Sigmoid colon (tissue), 4 donors: ENCODE data around the gene SACM1L.

Source experiments
- CTCF ChIP-seq, 4 experiments: fragments of 450-650 bp in 3 of 4; fragments of 200-600 bp in 1 of 4; IDR thresholded peaks; one replicate each; pipeline ENCODE4 v1.5.1; 2016 to 2019; ENCODE audit warnings: antibody characterized with exemption in 4 of 4, mild to moderate bottlenecking in 3 of 4, moderate library complexity in 2 of 4
- POLR2A ChIP-seq, 2 donors: fragments of 450-650 bp; IDR thresholded peaks; one replicate each; pipeline ENCODE4 v1.6.1; 2016; ENCODE audit warnings: antibody characterized with exemption in 2 of 2, mild to moderate bottlenecking in 2 of 2, moderate library complexity in 2 of 2
- POLR2AphosphoS5 ChIP-seq, 4 donors: sonication (generic); formaldehyde crosslinking; IDR thresholded peaks; one replicate each; pipeline ENCODE4 v1.6.1; 2017; ENCODE audit warnings: antibody characterized with exemption in 4 of 4

- TF ChIP-seq POLR2A (IDR thresholded peaks at IDR 0.05) (no peak), CTCF (IDR thresholded peaks at IDR 0.05) (no peak), POLR2AphosphoS5 (IDR thresholded peaks at IDR 0.05) (no peak)
These were observed 86.5 kb downstream of the SACM1L start for GRCh38 chr3:45775571-45776300.
